ENCODE data around the gene FOXRED2. TPM values are rescaled to one million over a fixed set of nuclear protein-coding genes. Genes with fewer than 3 reads are reported as not detected.

Gene FOXRED2
- total RNA-seq, 4 donors from 2014 or later, result 9.1 to 18.5 (median 14.6) TPM

GRCh38 chr22:36463783-36464184, 43.1 kb downstream of the FOXRED2 start:
- H3K4me3 ChIP-seq (ENCODE audit: low read depth, poor library complexity, severe bottlenecking), result no peak overlapping the region
- TF ChIP-seq CTCF (IDR thresholded peaks at IDR 0.05), result no peak
- no peak for TF ChIP-seq POLR2A (IDR thresholded peaks at IDR 0.05)
- intact Hi-C loops (cut with DNase I; ENCODE audit: low total_unique reads), result no loop called here
- DNase-seq (ENCODE audit: low spot score in 2 of 2), result peak in 1 of 2 donors; percentile 90
- WGBS, 2 donors, result 76 to 78% methylated on average over 15 to 17 of the region's 17 CpGs

GRCh38 chr22:36461665-36462649, 44.9 kb downstream of the FOXRED2 start:
- 51 to 67% methylated on average over 16 of the region's 16 CpGs for whole genome bisulfite sequencing, 2 donors
- DNase-seq (ENCODE audit: low spot score in 2 of 2), result peak in 1 of 2 donors; percentile 87
- intact Hi-C loops (cut with DNase I; ENCODE audit: low total_unique reads), result no loop called here
- TF ChIP-seq POLR2A (IDR thresholded peaks at IDR 0.05), result no peak
- no peak for TF ChIP-seq CTCF (IDR thresholded peaks at IDR 0.05)
- no peak overlapping the region for H3K4me3 ChIP-seq (ENCODE audit: low read depth, poor library complexity, severe bottlenecking)

GRCh38 chr22:36460202-36460601, 46.6 kb downstream of the FOXRED2 start:
- 96 to 98% methylated on average over 8 of the region's 8 CpGs for WGBS, 2 donors
- no peak for DNase-seq (ENCODE audit: low spot score in 2 of 2)
- intact Hi-C loops (cut with DNase I; ENCODE audit: low total_unique reads), result no loop called here
- TF ChIP-seq CTCF (IDR thresholded peaks at IDR 0.05), result no peak
- no peak for TF ChIP-seq POLR2A (IDR thresholded peaks at IDR 0.05)
- H3K4me3 ChIP-seq (ENCODE audit: low read depth, poor library complexity, severe bottlenecking), result no peak overlapping the region

- DNase-seq (ENCODE audit: low spot score in 2 of 2), result peak in 1 of 2 donors; percentile 88
- intact Hi-C loops (cut with DNase I; ENCODE audit: low total_unique reads), result no loop called here
- WGBS, 2 donors, result 72 to 81% methylated on average over 13 to 14 of the region's 14 CpGs
- H3K4me3 ChIP-seq (ENCODE audit: low read depth, poor library complexity, severe bottlenecking), result no peak overlapping the region
- TF ChIP-seq CTCF (IDR thresholded peaks at IDR 0.05) (no peak), POLR2A (IDR thresholded peaks at IDR 0.05) (no peak)
Observed at GRCh38 chr22:36457688-36458450, 49.0 kb downstream of the FOXRED2 start.

- no peak overlapping the region for H3K4me3 ChIP-seq (ENCODE audit: low read depth, poor library complexity, severe bottlenecking)
- intact Hi-C loops (cut with DNase I; ENCODE audit: low total_unique reads), result no loop called here
- TF ChIP-seq CTCF (IDR thresholded peaks at IDR 0.05) (no peak), POLR2A (IDR thresholded peaks at IDR 0.05) (no peak)
- no peak for DNase-seq (ENCODE audit: low spot score in 2 of 2)
- WGBS, 2 donors, result 81 to 94% methylated on average over 12 of the region's 12 CpGs
Observed at GRCh38 chr22:36456464-36456845, 50.4 kb downstream of the FOXRED2 start.
